HG03342 (cell line): ENCODE results near the gene KIF23.

Experiments
- ATAC-seq: cut with Tn5 transposase; IDR thresholded peaks from one replicate; pipeline ENCODE4 v1.9.1; 2021; ENCODE audit warnings: mild to moderate bottlenecking, moderate library complexity; ENCODE audit not compliant: unreplicated experiment

KIF23 gene

GRCh38 chr15:69486481-69487110 lies 72.4 kb downstream of the KIF23 start:
- no peak for ATAC-seq

- no peak for ATAC-seq
Measured at GRCh38 chr15:69489073-69489571, 75.0 kb downstream of the KIF23 start.

GRCh38 chr15:69490356-69491037 lies 76.3 kb downstream of the KIF23 start:
- ATAC-seq = no peak

GRCh38 chr15:69491038-69491505 lies 76.9 kb downstream of the KIF23 start:
- ATAC-seq = no peak

- ATAC-seq = no peak
Measured at GRCh38 chr15:69493406-69493805, 79.3 kb downstream of the KIF23 start.

GRCh38 chr15:69496001-69496400 lies 81.9 kb downstream of the KIF23 start:
- ATAC-seq = no peak

GRCh38 chr15:69497076-69497475 lies 82.9 kb downstream of the KIF23 start:
- no peak for ATAC-seq

GRCh38 chr15:69497667-69498066 lies 83.5 kb downstream of the KIF23 start:
- no peak for ATAC-seq
